Erythroblast (primary cell): ENCODE measurements around the gene TRA2B.

Experiments used
- GATA1 ChIP-seq: IDR thresholded peaks from 2 replicates; pipeline ENCODE4 v1.6.1; 2011; ENCODE audit warnings: low read depth, mild to moderate bottlenecking, control low read depth, low read length, moderate library complexity
- POLR2A ChIP-seq: IDR thresholded peaks from 2 replicates; pipeline ENCODE4 v1.6.1; 2011; ENCODE audit warnings: mild to moderate bottlenecking, low read length

- TF ChIP-seq POLR2A (no peak), GATA1 (no peak)
Measured at GRCh38 chr3:185982632-185983031, 44.8 kb upstream of the TRA2B start.
